Upper lobe of left lung (tissue), 4 donors: Measurements from ENCODE around the gene SLC29A1.

Experiments
- EP300 ChIP-seq, 4 donors: sonication (generic); formaldehyde crosslinking; IDR thresholded peaks; one replicate each; pipeline ENCODE4 v1.5.1; 2017; ENCODE audit warnings: antibody characterized with exemption in 4 of 4, control low read depth in 2 of 4
- POLR2AphosphoS5 ChIP-seq, 2 donors: sonication (generic); formaldehyde crosslinking; IDR thresholded peaks; one replicate each; pipeline ENCODE4 v1.5.1; 2017; ENCODE audit warnings: antibody characterized with exemption in 2 of 2
- TF ChIP-seq, protein P1 (sequence below), 6 experiments: fragments of 450-650 bp in 4 of 6; fragments of 200-600 bp in 2 of 6; sonication (generic) in 2 of 6; IDR thresholded peaks; one replicate each; pipeline ENCODE4 v1.5.1; 2016 to 2019; ENCODE audit warnings: antibody characterized with exemption in 6 of 6

GRCh38 chr6:44221291-44221960, 2.0 kb upstream of the SLC29A1 start:
- TF ChIP-seq, protein P1, sequence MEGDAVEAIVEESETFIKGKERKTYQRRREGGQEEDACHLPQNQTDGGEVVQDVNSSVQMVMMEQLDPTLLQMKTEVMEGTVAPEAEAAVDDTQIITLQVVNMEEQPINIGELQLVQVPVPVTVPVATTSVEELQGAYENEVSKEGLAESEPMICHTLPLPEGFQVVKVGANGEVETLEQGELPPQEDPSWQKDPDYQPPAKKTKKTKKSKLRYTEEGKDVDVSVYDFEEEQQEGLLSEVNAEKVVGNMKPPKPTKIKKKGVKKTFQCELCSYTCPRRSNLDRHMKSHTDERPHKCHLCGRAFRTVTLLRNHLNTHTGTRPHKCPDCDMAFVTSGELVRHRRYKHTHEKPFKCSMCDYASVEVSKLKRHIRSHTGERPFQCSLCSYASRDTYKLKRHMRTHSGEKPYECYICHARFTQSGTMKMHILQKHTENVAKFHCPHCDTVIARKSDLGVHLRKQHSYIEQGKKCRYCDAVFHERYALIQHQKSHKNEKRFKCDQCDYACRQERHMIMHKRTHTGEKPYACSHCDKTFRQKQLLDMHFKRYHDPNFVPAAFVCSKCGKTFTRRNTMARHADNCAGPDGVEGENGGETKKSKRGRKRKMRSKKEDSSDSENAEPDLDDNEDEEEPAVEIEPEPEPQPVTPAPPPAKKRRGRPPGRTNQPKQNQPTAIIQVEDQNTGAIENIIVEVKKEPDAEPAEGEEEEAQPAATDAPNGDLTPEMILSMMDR (IDR thresholded peaks at IDR 0.05): peak; percentile 84 to 91 (median 88)
- peak in 1 of 4 donors; percentile 93 for TF ChIP-seq EP300 (IDR thresholded peaks at IDR 0.05)
- peak; percentile 75 to 89 for TF ChIP-seq POLR2AphosphoS5 (IDR thresholded peaks at IDR 0.05)
